Epithelial cell of esophagus (primary cell): ENCODE measurements around the gene C10orf143.

Source experiments
- DNase-seq: peaks from one replicate; pipeline ENCODE4 v3.0.0; 2010; ENCODE audit warnings: low read depth
- H3K4me3 ChIP-seq: 2 replicates; pipeline ENCODE4 v1.5.1; 2011; ENCODE audit warnings: mild to moderate bottlenecking, low read length, control low read depth
- CTCF ChIP-seq: IDR thresholded peaks from 2 replicates; pipeline ENCODE4 v1.5.1; 2011; ENCODE audit warnings: low read depth, mild to moderate bottlenecking, low read length, control low read depth, inconsistent platforms; ENCODE audit not compliant: insufficient read depth; ENCODE audit errors: missing control alignments

The C10orf143 gene

GRCh38 chr10:130016095-130016494 is 94.5 kb downstream of the C10orf143 start:
- no peak for DNase-seq
- H3K4me3 ChIP-seq: no peak overlapping the region
- TF ChIP-seq CTCF: no peak

GRCh38 chr10:130015075-130015695 is 95.4 kb downstream of the C10orf143 start:
- no peak for TF ChIP-seq CTCF
- H3K4me3 ChIP-seq: no peak overlapping the region
- DNase-seq: no peak

- no peak for DNase-seq
- TF ChIP-seq CTCF: no peak
- no peak overlapping the region for H3K4me3 ChIP-seq
Observed at GRCh38 chr10:130014263-130015074, 96.2 kb downstream of the C10orf143 start.
